SH-SY5Y (cell line): ENCODE results near the gene SLC22A5.

Experiments used
- GATA2 ChIP-seq: IDR thresholded peaks from 2 replicates; pipeline ENCODE4 v1.6.1; 2011; ENCODE audit warnings: mild to moderate bottlenecking, low read depth, low read length
- GATA3 ChIP-seq: IDR thresholded peaks from 2 replicates; pipeline ENCODE4 v1.6.1; 2011; ENCODE audit warnings: low read depth, mild to moderate bottlenecking, low read length, moderate library complexity

SLC22A5 gene

GRCh38 chr5:132421462-132421861 lies 52.0 kb downstream of the SLC22A5 start:
- TF ChIP-seq GATA2, result no peak
- TF ChIP-seq GATA3, result no peak

DNA sequence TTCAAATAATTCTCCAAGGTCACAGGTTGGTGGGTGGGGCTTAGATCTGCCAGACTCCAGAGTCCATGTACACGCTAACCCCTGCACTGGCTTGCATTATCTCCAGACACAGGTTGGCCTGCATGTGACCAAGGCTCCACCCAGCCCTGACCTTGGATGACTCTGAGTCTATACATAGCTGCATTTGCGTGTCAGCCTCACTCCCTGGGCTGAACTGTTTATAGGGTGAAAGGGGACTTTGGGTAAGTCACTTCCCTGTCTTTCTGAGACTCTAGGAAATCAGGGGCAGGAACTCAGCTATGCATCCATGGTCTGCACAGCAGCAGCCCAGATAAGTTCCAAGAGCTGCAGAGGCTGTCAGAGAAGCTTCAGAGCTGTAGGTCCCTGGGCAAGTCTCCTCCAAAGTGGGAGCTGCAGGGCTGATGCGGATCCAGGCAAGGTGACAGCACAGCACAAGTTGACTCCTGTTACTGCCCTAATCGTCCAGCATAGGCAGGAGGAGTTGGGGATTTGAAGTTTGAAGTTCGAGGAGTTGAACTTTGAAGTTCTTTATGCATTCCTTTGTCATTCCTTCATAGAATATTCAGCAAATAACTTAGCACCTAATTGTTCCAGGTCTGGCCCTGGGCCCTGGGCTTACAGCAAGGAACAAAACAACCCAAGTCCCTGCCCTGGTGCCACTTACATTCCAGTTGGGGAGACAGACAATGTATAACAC lies 53.4 kb downstream of the SLC22A5 start:
- TF ChIP-seq GATA2 (no peak), GATA3 (no peak)

- TF ChIP-seq GATA3, result no peak
- TF ChIP-seq GATA2, result no peak
Observed at GRCh38 chr5:132423438-132423898, 54.0 kb downstream of the SLC22A5 start.

GRCh38 chr5:132424167-132424880 lies 54.8 kb downstream of the SLC22A5 start:
- TF ChIP-seq GATA2 (no peak), GATA3 (no peak)

DNA sequence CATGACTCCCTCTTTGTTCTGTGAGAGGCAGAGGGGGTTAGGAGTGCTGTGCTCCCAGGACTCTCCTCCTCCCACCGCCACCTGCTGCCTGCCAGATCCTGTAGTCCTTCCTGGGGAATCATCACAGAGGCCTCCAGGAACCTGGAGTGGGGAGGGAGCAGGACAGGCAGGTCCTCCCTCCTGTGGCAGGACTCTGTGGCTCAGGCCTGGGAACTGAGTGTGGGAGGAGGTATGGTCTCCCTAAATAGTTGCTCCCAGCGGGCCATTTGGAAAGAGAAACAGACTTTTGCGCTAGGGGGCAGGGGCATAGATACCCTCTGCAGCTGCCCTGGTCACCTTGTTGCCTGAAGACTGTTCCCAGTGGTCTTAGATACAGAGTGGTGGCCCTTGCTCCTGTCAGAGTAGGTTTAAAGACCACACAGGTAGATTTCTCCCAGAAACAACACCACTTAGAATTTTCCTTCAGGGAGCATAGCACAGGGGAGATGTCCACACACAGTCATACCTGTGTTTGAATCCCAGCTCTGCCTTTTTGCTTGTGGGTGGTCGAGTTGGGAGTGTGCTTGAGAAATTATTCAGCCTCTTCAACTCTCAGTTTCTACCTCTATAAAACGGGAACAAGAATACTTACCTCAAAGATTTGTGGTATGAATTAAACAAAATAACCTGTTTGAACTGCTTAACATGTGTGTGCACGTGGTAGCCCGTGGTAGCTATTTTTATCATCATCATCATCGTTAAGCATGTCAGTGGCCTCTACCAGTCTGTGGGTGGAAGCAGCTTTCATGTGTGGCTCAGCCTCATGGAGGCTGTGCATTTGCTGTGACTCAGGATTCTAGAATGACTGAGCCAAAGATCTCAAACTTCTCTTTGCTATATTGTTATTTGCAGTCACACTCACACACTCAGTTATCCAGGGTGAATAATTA lies 55.8 kb downstream of the SLC22A5 start:
- TF ChIP-seq GATA2 (no peak), GATA3 (no peak)

DNA sequence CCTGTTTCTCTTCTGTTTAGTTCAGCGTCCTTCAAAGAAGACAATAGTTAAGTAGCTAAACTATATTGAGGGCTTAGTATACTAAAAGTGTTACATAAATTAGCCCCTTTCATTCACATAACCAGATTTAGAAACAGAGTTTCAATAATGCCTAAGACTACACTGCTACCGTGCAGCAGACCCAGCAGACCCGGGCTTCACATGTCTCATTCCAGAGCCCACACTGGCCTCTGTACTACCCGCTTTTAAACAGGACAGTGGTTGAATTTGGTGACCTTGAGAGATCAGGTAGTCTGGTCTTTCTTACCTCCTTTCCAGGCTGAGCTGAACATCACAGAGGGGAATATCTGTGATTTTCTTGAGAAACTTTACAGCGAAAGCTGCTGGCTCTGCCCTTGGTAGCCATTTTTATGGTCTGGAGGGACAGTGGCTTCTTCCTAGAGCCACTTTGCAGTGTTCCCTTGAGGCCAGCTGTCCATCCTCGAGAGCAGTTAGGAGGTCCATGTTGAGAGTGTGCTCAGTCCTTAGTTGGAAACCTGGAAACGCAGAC lies 56.5 kb downstream of the SLC22A5 start:
- no peak for TF ChIP-seq GATA2
- TF ChIP-seq GATA3, result no peak

DNA sequence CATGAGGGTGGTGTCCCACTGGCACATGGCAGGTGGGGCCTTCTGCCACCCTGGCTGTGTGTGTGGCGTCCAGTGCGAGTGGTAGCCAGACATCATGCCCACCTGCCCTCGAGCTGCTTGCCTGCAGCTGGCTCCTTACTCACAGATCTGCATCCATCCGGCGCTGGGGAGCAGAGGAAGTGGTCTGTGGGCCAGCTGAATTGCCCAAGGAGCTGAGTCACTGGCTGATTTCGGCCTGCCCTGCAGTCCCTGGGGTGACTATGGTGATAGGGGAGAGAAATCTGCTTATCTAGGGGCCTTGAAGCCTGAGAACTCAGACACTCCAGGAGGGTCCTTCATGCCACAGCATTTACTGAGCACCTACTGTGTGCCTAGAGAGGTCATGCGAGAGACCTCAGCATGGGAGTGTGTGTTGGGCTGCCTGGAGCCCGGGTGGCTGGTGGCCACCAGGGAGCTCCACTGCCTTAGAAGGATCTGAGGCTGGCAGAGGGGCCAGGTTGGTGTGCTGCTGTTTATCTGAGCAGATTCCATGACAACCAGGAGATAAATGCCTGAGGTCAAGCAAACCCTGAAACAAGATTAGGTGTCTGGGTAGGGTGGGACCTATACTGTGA lies 57.1 kb downstream of the SLC22A5 start:
- no peak for TF ChIP-seq GATA3
- TF ChIP-seq GATA2, result no peak

GRCh38 chr5:132427281-132428146 lies 58.0 kb downstream of the SLC22A5 start:
- TF ChIP-seq GATA3 (no peak), GATA2 (no peak)

- no peak for TF ChIP-seq GATA3
- no peak for TF ChIP-seq GATA2
Observed at GRCh38 chr5:132428147-132428482, 58.6 kb downstream of the SLC22A5 start.

GRCh38 chr5:132428484-132429462 lies 59.3 kb downstream of the SLC22A5 start:
- TF ChIP-seq GATA2, result no peak
- no peak for TF ChIP-seq GATA3
